GM18519 (cell line): ENCODE measurements around the gene SCLY.

Experiments
- ATAC-seq: cut with Tn5 transposase; IDR thresholded peaks from one replicate; pipeline ENCODE4 v1.9.1; 2021; ENCODE audit warnings: mild to moderate bottlenecking, moderate library complexity; ENCODE audit not compliant: unreplicated experiment, low FRiP score

SCLY gene

GRCh38 chr2:238096311-238097011 lies 35.7 kb downstream of the SCLY start:
- ATAC-seq = no peak

- ATAC-seq = no peak
These were observed 36.6 kb downstream of the SCLY start for GRCh38 chr2:238097201-238097987.

- no peak for ATAC-seq
These were observed 37.4 kb downstream of the SCLY start for GRCh38 chr2:238097988-238098871.

- ATAC-seq = no peak
These were observed 38.3 kb downstream of the SCLY start for GRCh38 chr2:238098901-238099713.

GRCh38 chr2:238099714-238100048 lies 38.9 kb downstream of the SCLY start:
- no peak for ATAC-seq

- no peak for ATAC-seq
These were observed 39.4 kb downstream of the SCLY start, which contains the start of gene ESPNL for GRCh38 chr2:238100049-238100820. Gene ESPNL, plus strand, starts transcription at chr2:238100340. Its CDS starts 80 bp downstream, at chr2:238100420.

GRCh38 chr2:238100821-238101771 lies 40.3 kb downstream of the SCLY start:
- ATAC-seq = no peak

- no peak for ATAC-seq
These were observed 41.4 kb downstream of the SCLY start for GRCh38 chr2:238101891-238102841.

- no peak for ATAC-seq
These were observed 42.1 kb downstream of the SCLY start for GRCh38 chr2:238102865-238103264.

GRCh38 chr2:238103465-238104225 lies 42.8 kb downstream of the SCLY start:
- ATAC-seq = no peak

GRCh38 chr2:238104226-238104690 lies 43.5 kb downstream of the SCLY start:
- no peak for ATAC-seq

- ATAC-seq = no peak
These were observed 44.0 kb downstream of the SCLY start for GRCh38 chr2:238104691-238105371.

- no peak for ATAC-seq
These were observed 44.9 kb downstream of the SCLY start for GRCh38 chr2:238105506-238106338.

- ATAC-seq = no peak
These were observed 45.5 kb downstream of the SCLY start for GRCh38 chr2:238106339-238106697.
